Transverse colon (tissue), 4 donors: Measurements from ENCODE around the gene NAV3. TPM values are rescaled to one million over a fixed set of nuclear protein-coding genes. Genes with fewer than 3 reads are reported as not detected.

Experiments used
- DNase-seq: peaks from one replicate; pipeline ENCODE4 v3.0.0-alpha.2; 2019
- H3K27ac ChIP-seq, 4 donors: fragments of 200-600 bp; sonication (generic); 2 replicates each; pipeline ENCODE4 v1.5.1; 2016 to 2018; ENCODE audit warnings: inconsistent platforms in 4 of 4
- H3K27me3 ChIP-seq: fragments of 200-600 bp; sonication (generic); 2 replicates; pipeline ENCODE4 v1.5.1; 2017; ENCODE audit warnings: inconsistent platforms
- H3K36me3 ChIP-seq, 4 donors: fragments of 200-600 bp; sonication (generic); 2 replicates each; pipeline ENCODE4 v1.5.1; 2017 to 2019; ENCODE audit warnings: inconsistent platforms in 4 of 4
- H3K4me1 ChIP-seq, 4 donors: fragments of 200-600 bp; sonication (generic); 2 replicates each; pipeline ENCODE4 v1.5.1; 2017 to 2020; ENCODE audit warnings: inconsistent platforms in 4 of 4
- H3K4me3 ChIP-seq, 4 donors: fragments of 200-600 bp; sonication (generic); 1 replicate in 1 of 4; 2 replicates in 3 of 4; pipeline versions ENCODE4 v1.5.1 to v1.6.1; 2017 to 2019; ENCODE audit warnings: inconsistent platforms in 4 of 4
- H3K9me3 ChIP-seq, 2 donors: fragments of 200-600 bp; sonication (generic); 2 replicates each; pipeline ENCODE4 v1.5.1; 2017 to 2019; ENCODE audit warnings: inconsistent platforms in 2 of 2
- CTCF ChIP-seq, 5 experiments: fragments of 200-600 bp in 3 of 5; fragments of 450-650 bp in 2 of 5; sonication (generic) in 3 of 5; IDR thresholded peaks; 1 replicate in 2 of 5; 2 replicates in 3 of 5; pipeline ENCODE4 v1.5.1; 2016 to 2017; ENCODE audit warnings: antibody characterized with exemption in 5 of 5, inconsistent platforms in 3 of 5, mild to moderate bottlenecking in 2 of 5, moderate library complexity in 1 of 5
- EP300 ChIP-seq: sonication (generic); formaldehyde crosslinking; IDR thresholded peaks from one replicate; pipeline ENCODE4 v1.6.1; 2017; ENCODE audit warnings: antibody characterized with exemption, low read depth
- POLR2A ChIP-seq: fragments of 450-650 bp; IDR thresholded peaks from one replicate; pipeline ENCODE4 v1.6.1; 2016; ENCODE audit warnings: antibody characterized with exemption, mild to moderate bottlenecking, moderate library complexity
- POLR2AphosphoS5 ChIP-seq, 3 donors: sonication (generic); formaldehyde crosslinking; IDR thresholded peaks; one replicate each; pipeline ENCODE4 v1.6.1; 2016; ENCODE audit warnings: antibody characterized with exemption in 3 of 3
- WGBS, 2 donors: methylation state at CpG; one replicate each; pipeline ENCODE4 v1.1.5; 2018; ENCODE audit warnings: low coverage in 1 of 2; 5-methylcytosine and 5-hydroxymethylcytosine counted together
- in situ Hi-C, 4 donors: fragments of 200-750 bp; cut with MboI; loops; one replicate each; pipeline versions ENCODE4 v1.15.0 to v1.15.1; 2017; ENCODE audit warnings: low sequenced_read_pairs in 3 of 4, low pct_ligation_motif_present in 1 of 4, low pct_unique_long_range_greater_than_20kb in 1 of 4
- intact Hi-C: fragments of 100-400 bp; cut with DNase I; formaldehyde crosslinking; loops from one replicate; pipeline ENCODE4 v1.15.1; 2023; ENCODE audit warnings: low total_unique reads
- total RNA-seq, 4 donors: library from RNA; depleted of rRNA; stranded (reverse); fragments of >200 nt; gene quantifications; one replicate each; pipeline ENCODE4 v1.1.0, GENCODE V29; 2016

The NAV3 gene
- total RNA-seq, 4 donors from 2014 or later = 1.1 to 10.6 (median 3.6) TPM

GRCh38 chr12:78191611-78192010, 360.9 kb downstream of the NAV3 start:
- TF ChIP-seq CTCF (IDR thresholded peaks at IDR 0.05) (no peak), POLR2AphosphoS5 (IDR thresholded peaks at IDR 0.05) (no peak), EP300 (no peak), POLR2A (no peak)
- intact Hi-C loops (no loop called here), in situ Hi-C loops (no loop called here)
- WGBS, 2 donors = 36 to 39% methylated on average over 1 of the region's 1 CpG
- H3K4me1 ChIP-seq = no peaks in the 10 kb centered on the region
- no peak overlapping the region for H3K4me3 ChIP-seq
- H3K36me3 ChIP-seq = no peaks in the 10 kb centered on the region
- H3K9me3 ChIP-seq = no peaks in the 10 kb centered on the region
- H3K27me3 ChIP-seq = no peaks in the 10 kb centered on the region
- no peak for DNase-seq
- no peak overlapping the region for H3K27ac ChIP-seq

- Histone ChIP-seq H3K27me3 (no peaks in the 10 kb centered on the region), H3K27ac (no peak overlapping the region), H3K4me1 (no peaks in the 10 kb centered on the region), H3K36me3 (no peaks in the 10 kb centered on the region), H3K4me3 (no peak overlapping the region), H3K9me3 (no peaks in the 10 kb centered on the region)
- intact Hi-C loops (no loop called here), in situ Hi-C loops (no loop called here)
- DNase-seq = no peak
- TF ChIP-seq POLR2AphosphoS5 (IDR thresholded peaks at IDR 0.05) (no peak), CTCF (IDR thresholded peaks at IDR 0.05) (no peak), POLR2A (no peak), EP300 (no peak)
- whole genome bisulfite sequencing, 2 donors = 68 to 76% methylated on average over 2 of the region's 2 CpGs
These were observed 362.3 kb downstream of the NAV3 start for GRCh38 chr12:78192979-78193378.

GRCh38 chr12:78194448-78194847, 363.8 kb downstream of the NAV3 start:
- intact Hi-C loops (no loop called here), in situ Hi-C loops (no loop called here)
- H3K4me3 ChIP-seq = no peak overlapping the region
- 60 to 70% methylated on average over 3 of the region's 3 CpGs for WGBS, 2 donors
- TF ChIP-seq POLR2A = no peak
- TF ChIP-seq CTCF (IDR thresholded peaks at IDR 0.05) = no peak
- no peak for TF ChIP-seq EP300
- TF ChIP-seq POLR2AphosphoS5 (IDR thresholded peaks at IDR 0.05) = no peak
- no peak overlapping the region for H3K27ac ChIP-seq
- H3K4me1 ChIP-seq = no peaks in the 10 kb centered on the region
- no peak for DNase-seq
- H3K36me3 ChIP-seq = no peaks in the 10 kb centered on the region
- no peaks in the 10 kb centered on the region for H3K27me3 ChIP-seq
- no peaks in the 10 kb centered on the region for H3K9me3 ChIP-seq

- 80 to 87% methylated on average over 1 of the region's 1 CpG for WGBS, 2 donors
- intact Hi-C loops = no loop called here
- in situ Hi-C loops = no loop called here
These were observed 368.2 kb downstream of the NAV3 start for GRCh38 chr12:78198896-78199295.

More at GRCh38 chr12:78198896-78199295, 368.2 kb downstream of the NAV3 start:
- no peak overlapping the region for H3K4me3 ChIP-seq
- no peaks in the 10 kb centered on the region for H3K36me3 ChIP-seq
- H3K27me3 ChIP-seq = no peaks in the 10 kb centered on the region
- no peak overlapping the region for H3K27ac ChIP-seq
- TF ChIP-seq EP300 = no peak
- TF ChIP-seq POLR2A = no peak
- no peak for TF ChIP-seq CTCF (IDR thresholded peaks at IDR 0.05)
- TF ChIP-seq POLR2AphosphoS5 (IDR thresholded peaks at IDR 0.05) = no peak
- peaks cover 0 to 5% (median 0%) of the 10 kb centered on the region in 4 donors for H3K4me1 ChIP-seq
- no peak for DNase-seq
- no peaks in the 10 kb centered on the region for H3K9me3 ChIP-seq
